ENCODE results near the gene SCUBE3. TPM values are rescaled to one million over a fixed set of nuclear protein-coding genes. Genes with fewer than 3 reads are reported as not detected.

SCUBE3 gene
- total and polyA plus RNA-seq, 2 of the 4 experiments (the other 2 are of a cell fraction) = 19.9 to 45.5 TPM

DNA sequence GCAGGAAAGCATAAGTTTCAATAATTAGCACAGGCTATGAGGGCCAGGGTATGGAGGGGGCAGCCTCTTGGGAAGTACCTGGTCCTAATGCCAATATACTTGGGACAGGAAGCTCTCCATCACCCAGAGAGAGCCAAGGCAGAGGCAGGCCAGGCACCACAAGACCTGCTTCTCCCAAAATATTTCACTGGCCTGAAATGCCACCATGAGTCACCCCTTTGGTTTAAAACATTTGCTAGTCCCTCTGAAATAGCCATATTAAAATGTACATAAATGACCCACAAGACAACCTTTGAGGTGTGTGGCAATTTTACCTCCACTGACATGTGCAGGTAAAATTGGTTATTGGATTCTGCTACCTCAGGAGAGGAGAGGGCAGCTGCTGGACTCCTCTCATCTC lies 23.4 kb upstream of the SCUBE3 start:
- H3K36me3 ChIP-seq (ENCODE audit: control insufficient read depth, insufficient read depth, low read length) = no peaks in the 10 kb centered on the region
- H4K5ac ChIP-seq (ENCODE audit: low read depth, low read length) = no peak overlapping the region
- no peak overlapping the region for H3K4me2 ChIP-seq (ENCODE audit: low read depth, low read length)
- H3K18ac ChIP-seq (ENCODE audit: low read depth, low read length) = no peak overlapping the region
- H2BK15ac ChIP-seq (ENCODE audit: low read depth, low read length) = no peak overlapping the region
- ATAC-seq (ENCODE audit: low read depth) = peak; percentile 29; the same call in 1 of the 2 replicates
- POLR2A ChIA-PET (ENCODE audit: unreplicated experiment) = no interaction called here
- intact Hi-C loops (cut with micrococcal nuclease) (no loop called here), dilution Hi-C loops (cut with HindIII; ENCODE audit: low sequenced_read_pairs, unreplicated experiment) (no loop called here), in situ Hi-C loops (cut with MboI; ENCODE audit: low sequenced_read_pairs) (no loop called here)
- CTCF ChIA-PET = interaction anchor here (0.6 kb wide), 1 partner anchor 47 kb away, joined by 3 read pairs; no protein-coding TSS in a partner anchor
- H3K4me3 ChIP-seq (ENCODE audit: insufficient read depth, low read depth, low read length) = no peak overlapping the region
- no peak overlapping the region for H2BK20ac ChIP-seq (ENCODE audit: low read depth, low read length)
- H3K9me3 ChIP-seq (ENCODE audit: control insufficient read depth, insufficient read depth, low read length) = no peaks in the 10 kb centered on the region
- H3K56ac ChIP-seq (ENCODE audit: extremely low read depth, insufficient read depth, low read length) = no peak overlapping the region
- H3K4me1 ChIP-seq (ENCODE audit: control insufficient read depth, insufficient read depth, low read length) = peaks cover 8% of the 10 kb centered on the region
- no peak overlapping the region for H2AFZ ChIP-seq (replicated peaks; ENCODE audit: low read length, poor library complexity)
- H3K14ac ChIP-seq (replicated peaks; ENCODE audit: low read depth, low read length) = no peak overlapping the region
- H4K8ac ChIP-seq (ENCODE audit: low read depth in 2 of 2, low read length in 2 of 2) = no peak overlapping the region
- no TSS peak for BruUV-seq (replicated peaks)
- no peak overlapping the region for H2BK120ac ChIP-seq (ENCODE audit: low read depth, low read length)
- H4K20me1 ChIP-seq (ENCODE audit: insufficient read depth, low read length) = no peaks in the 10 kb centered on the region
- H2AK9ac ChIP-seq (replicated peaks; ENCODE audit: low read depth, low read length, poor library complexity) = no peak overlapping the region
- no peak overlapping the region for H2AK5ac ChIP-seq (ENCODE audit: low read depth, low read length)
- no peak overlapping the region for H3K4ac ChIP-seq (ENCODE audit: low read depth, low read length)
- H3K79me1 ChIP-seq (ENCODE audit: low read depth in 1 of 2, low read length in 2 of 2) = no peaks in the 10 kb centered on the region
- no peak overlapping the region for H2BK5ac ChIP-seq (ENCODE audit: low read depth, low read length, poor library complexity, severe bottlenecking)
- H3K23ac ChIP-seq (ENCODE audit: low read depth, low read length) = no peak overlapping the region
- no peaks in the 10 kb centered on the region for H3K27me3 ChIP-seq (ENCODE audit: control insufficient read depth, insufficient read depth, low read length)
- TF ChIP-seq NFE2L2 (IDR thresholded peaks at IDR 0.05; ENCODE audit: low read depth, low read length) = no peak
- TF ChIP-seq, protein P1, sequence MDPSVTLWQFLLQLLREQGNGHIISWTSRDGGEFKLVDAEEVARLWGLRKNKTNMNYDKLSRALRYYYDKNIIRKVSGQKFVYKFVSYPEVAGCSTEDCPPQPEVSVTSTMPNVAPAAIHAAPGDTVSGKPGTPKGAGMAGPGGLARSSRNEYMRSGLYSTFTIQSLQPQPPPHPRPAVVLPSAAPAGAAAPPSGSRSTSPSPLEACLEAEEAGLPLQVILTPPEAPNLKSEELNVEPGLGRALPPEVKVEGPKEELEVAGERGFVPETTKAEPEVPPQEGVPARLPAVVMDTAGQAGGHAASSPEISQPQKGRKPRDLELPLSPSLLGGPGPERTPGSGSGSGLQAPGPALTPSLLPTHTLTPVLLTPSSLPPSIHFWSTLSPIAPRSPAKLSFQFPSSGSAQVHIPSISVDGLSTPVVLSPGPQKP (IDR thresholded peaks at IDR 0.05; ENCODE audit: borderline replicate concordance, low read depth, low read length) = no peak
- TF ChIP-seq POLR2A (IDR thresholded peaks at IDR 0.05; ENCODE audit: low read depth, low read length) = no peak
- no peak for TF ChIP-seq RCOR1 (IDR thresholded peaks at IDR 0.05; ENCODE audit: insufficient replicate concordance, low read length)
- TF ChIP-seq, protein P2, sequence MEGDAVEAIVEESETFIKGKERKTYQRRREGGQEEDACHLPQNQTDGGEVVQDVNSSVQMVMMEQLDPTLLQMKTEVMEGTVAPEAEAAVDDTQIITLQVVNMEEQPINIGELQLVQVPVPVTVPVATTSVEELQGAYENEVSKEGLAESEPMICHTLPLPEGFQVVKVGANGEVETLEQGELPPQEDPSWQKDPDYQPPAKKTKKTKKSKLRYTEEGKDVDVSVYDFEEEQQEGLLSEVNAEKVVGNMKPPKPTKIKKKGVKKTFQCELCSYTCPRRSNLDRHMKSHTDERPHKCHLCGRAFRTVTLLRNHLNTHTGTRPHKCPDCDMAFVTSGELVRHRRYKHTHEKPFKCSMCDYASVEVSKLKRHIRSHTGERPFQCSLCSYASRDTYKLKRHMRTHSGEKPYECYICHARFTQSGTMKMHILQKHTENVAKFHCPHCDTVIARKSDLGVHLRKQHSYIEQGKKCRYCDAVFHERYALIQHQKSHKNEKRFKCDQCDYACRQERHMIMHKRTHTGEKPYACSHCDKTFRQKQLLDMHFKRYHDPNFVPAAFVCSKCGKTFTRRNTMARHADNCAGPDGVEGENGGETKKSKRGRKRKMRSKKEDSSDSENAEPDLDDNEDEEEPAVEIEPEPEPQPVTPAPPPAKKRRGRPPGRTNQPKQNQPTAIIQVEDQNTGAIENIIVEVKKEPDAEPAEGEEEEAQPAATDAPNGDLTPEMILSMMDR (conservative IDR thresholded peaks at IDR 0.05; ENCODE audit: low read depth, low read length) = no peak
- H3K9ac ChIP-seq (ENCODE audit: low read depth, low read length) = no peak overlapping the region
- peaks cover 8% of the 10 kb centered on the region for H3K9me1 ChIP-seq (ENCODE audit: insufficient read depth, low read length)
- no peak for DNase-seq
- H4K91ac ChIP-seq (ENCODE audit: insufficient read depth, low read depth, low read length) = no peak overlapping the region
- H3K27ac ChIP-seq (ENCODE audit: insufficient read depth, low read length) = no peak overlapping the region

Data from IMR-90 (cell line).